ENCODE data around the gene PAPOLB. TPM values are rescaled to one million over a fixed set of nuclear protein-coding genes. Genes with fewer than 3 reads are reported as not detected.
A peak's percentile ranks its signal among the peaks of the same experiment; 100 is the strongest.

Gene PAPOLB
- total and polyA plus RNA-seq, 7 donors: 0.03 to 1.1 (median 0.38) TPM; not detected in 3

DNA sequence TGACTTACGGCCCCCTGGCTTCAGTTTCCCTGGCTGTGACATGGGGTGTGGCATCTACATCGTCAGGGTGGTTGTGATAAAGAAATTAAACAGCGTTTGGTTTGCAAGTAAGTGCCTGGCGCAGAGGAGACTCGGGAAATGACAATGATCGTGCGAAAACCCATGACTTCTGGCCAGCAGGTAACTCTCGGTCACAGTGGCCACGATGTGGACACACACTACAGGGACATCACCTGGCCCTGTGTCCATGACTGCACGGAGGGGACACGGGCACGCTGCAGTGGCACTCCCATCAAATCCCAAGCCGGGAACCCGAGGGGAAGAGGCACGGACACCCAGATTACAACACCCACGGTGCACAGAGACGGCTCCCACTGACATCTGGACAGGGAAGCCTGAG is 28.7 kb downstream of the PAPOLB start:
- intact Hi-C loops (cut with DNase I): loop anchor here (5.0 to 10.0 kb wide), 2 partner anchors 144 to 252 kb away; no protein-coding TSS in a partner anchor
- no peak for DNase-seq
- no peaks in the 10 kb centered on the region for H3K27me3 ChIP-seq
- no peak overlapping the region for H3K27ac ChIP-seq
- TF ChIP-seq POLR2AphosphoS5 (IDR thresholded peaks at IDR 0.05) (no peak), EP300 (IDR thresholded peaks at IDR 0.05) (no peak), POLR2A (IDR thresholded peaks at IDR 0.05) (no peak)
- TF ChIP-seq, protein P1, sequence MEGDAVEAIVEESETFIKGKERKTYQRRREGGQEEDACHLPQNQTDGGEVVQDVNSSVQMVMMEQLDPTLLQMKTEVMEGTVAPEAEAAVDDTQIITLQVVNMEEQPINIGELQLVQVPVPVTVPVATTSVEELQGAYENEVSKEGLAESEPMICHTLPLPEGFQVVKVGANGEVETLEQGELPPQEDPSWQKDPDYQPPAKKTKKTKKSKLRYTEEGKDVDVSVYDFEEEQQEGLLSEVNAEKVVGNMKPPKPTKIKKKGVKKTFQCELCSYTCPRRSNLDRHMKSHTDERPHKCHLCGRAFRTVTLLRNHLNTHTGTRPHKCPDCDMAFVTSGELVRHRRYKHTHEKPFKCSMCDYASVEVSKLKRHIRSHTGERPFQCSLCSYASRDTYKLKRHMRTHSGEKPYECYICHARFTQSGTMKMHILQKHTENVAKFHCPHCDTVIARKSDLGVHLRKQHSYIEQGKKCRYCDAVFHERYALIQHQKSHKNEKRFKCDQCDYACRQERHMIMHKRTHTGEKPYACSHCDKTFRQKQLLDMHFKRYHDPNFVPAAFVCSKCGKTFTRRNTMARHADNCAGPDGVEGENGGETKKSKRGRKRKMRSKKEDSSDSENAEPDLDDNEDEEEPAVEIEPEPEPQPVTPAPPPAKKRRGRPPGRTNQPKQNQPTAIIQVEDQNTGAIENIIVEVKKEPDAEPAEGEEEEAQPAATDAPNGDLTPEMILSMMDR (IDR thresholded peaks at IDR 0.05): no peak
- no peaks in the 10 kb centered on the region for H3K9me3 ChIP-seq
- no peak overlapping the region for H3K4me3 ChIP-seq
- no peaks in the 10 kb centered on the region for H3K36me3 ChIP-seq
- WGBS, 2 donors: 76 to 89% methylated on average over 17 of the region's 17 CpGs
- no peaks in the 10 kb centered on the region for H3K4me1 ChIP-seq

GRCh38 chr7:4832711-4833110 is 29.1 kb downstream of the PAPOLB start:
- 92 to 95% methylated on average over 16 of the region's 16 CpGs for WGBS, 2 donors
- Histone ChIP-seq H3K4me3 (no peak overlapping the region), H3K36me3 (no peaks in the 10 kb centered on the region), H3K27me3 (no peaks in the 10 kb centered on the region), H3K9me3 (no peaks in the 10 kb centered on the region), H3K4me1 (no peaks in the 10 kb centered on the region), H3K27ac (no peak overlapping the region)
- DNase-seq: no peak
- intact Hi-C loops (cut with DNase I): loop anchor here (5.0 to 10.0 kb wide), 2 partner anchors 145 to 252 kb away; no protein-coding TSS in a partner anchor
- no peak for TF ChIP-seq POLR2A (IDR thresholded peaks at IDR 0.05)
- no peak for TF ChIP-seq EP300 (IDR thresholded peaks at IDR 0.05)
- TF ChIP-seq POLR2AphosphoS5 (IDR thresholded peaks at IDR 0.05): no peak
- TF ChIP-seq, protein P1 (IDR thresholded peaks at IDR 0.05): no peak

DNA sequence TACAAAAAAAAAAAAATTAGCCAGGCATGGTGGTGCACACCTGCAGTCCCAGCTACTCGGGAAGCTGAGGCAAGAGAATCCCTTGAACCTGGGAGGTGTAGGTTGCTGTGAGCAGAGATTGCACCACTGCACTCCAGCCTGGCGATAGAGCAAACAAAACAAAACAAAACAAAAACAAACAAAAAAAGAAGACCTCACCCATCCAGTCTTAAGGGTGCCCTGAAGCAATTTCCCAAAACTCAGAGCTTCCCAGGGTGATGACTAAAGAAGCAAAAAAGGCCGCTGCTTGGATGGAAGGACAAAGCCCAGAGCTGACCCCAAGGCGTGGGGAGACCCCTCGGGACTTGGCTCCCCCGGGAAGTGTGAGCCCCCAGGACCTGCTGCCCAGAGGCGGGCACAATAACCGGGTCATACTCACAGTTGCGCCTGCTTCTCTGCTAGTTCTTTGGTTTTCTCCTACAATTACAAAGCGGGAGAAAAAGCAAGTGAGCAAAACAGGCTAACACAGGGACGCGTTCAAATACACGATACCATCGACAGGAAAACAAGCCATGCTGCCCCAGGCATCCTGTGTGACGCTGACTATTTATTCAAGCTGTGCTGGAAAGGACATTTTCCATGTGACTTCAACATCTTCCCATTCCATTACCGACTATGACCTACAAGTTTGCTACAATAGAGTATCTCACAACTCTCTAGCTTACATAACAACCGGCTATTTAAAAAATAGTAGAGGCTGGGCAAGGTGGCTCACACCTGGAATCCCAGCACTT is 29.9 kb downstream of the PAPOLB start:
- WGBS, 2 donors: 80 to 87% methylated on average over 17 of the region's 17 CpGs
- no peak for DNase-seq

GRCh38 chr7:4830176-4830575 is 31.7 kb downstream of the PAPOLB start:
- no peak for TF ChIP-seq EP300 (IDR thresholded peaks at IDR 0.05)
- TF ChIP-seq POLR2AphosphoS5 (IDR thresholded peaks at IDR 0.05): no peak
- TF ChIP-seq, protein P1 (IDR thresholded peaks at IDR 0.05): peak; percentile 53 to 93 (median 63)
- TF ChIP-seq POLR2A (IDR thresholded peaks at IDR 0.05): no peak
- 28 to 42% methylated on average over 14 of the region's 14 CpGs for WGBS, 2 donors

More for the DNA sequence above, 29.9 kb downstream of the PAPOLB start:
- H3K36me3 ChIP-seq: no peaks in the 10 kb centered on the region
- H3K4me1 ChIP-seq: no peaks in the 10 kb centered on the region
- no peak overlapping the region for H3K4me3 ChIP-seq
- H3K27me3 ChIP-seq: no peaks in the 10 kb centered on the region
- no peak overlapping the region for H3K27ac ChIP-seq
- no peak for TF ChIP-seq POLR2A (IDR thresholded peaks at IDR 0.05)
- no peak for TF ChIP-seq POLR2AphosphoS5 (IDR thresholded peaks at IDR 0.05)
- TF ChIP-seq EP300 (IDR thresholded peaks at IDR 0.05): no peak
- TF ChIP-seq, protein P1 (IDR thresholded peaks at IDR 0.05): no peak
- H3K9me3 ChIP-seq: no peaks in the 10 kb centered on the region
- intact Hi-C loops (cut with DNase I): loop anchor here (2.0 to 10.0 kb wide), 3 partner anchors 51 to 253 kb away; partner anchors contain the start of gene RADIL

More at GRCh38 chr7:4830176-4830575, 31.7 kb downstream of the PAPOLB start:
- Histone ChIP-seq H3K36me3 (no peaks in the 10 kb centered on the region), H3K27me3 (no peaks in the 10 kb centered on the region), H3K27ac (no peak overlapping the region), H3K4me1 (no peaks in the 10 kb centered on the region), H3K9me3 (no peaks in the 10 kb centered on the region), H3K4me3 (no peak overlapping the region)
- peak; percentile 86 for DNase-seq
- intact Hi-C loops (cut with DNase I): loop anchor here (2.0 to 10.0 kb wide), 3 partner anchors 53 to 255 kb away; partner anchors contain the start of gene RADIL
